NCI-H146 treated with DMSO at 0.1 percent for 48 hours (cell line): ENCODE measurements around the gene ERI3.
A peak's percentile ranks its signal among the peaks of the same experiment; 100 is the strongest.

ENCODE experiments used
- DNase-seq: peaks from one replicate; lab custom pipeline; 2025; ENCODE audit not compliant: unreplicated experiment; lab: John Stamatoyannopoulos, UW

The ERI3 gene

GRCh38 chr1:44263568-44264450 is 91.2 kb downstream of the ERI3 start:
- no peak for DNase-seq

DNA sequence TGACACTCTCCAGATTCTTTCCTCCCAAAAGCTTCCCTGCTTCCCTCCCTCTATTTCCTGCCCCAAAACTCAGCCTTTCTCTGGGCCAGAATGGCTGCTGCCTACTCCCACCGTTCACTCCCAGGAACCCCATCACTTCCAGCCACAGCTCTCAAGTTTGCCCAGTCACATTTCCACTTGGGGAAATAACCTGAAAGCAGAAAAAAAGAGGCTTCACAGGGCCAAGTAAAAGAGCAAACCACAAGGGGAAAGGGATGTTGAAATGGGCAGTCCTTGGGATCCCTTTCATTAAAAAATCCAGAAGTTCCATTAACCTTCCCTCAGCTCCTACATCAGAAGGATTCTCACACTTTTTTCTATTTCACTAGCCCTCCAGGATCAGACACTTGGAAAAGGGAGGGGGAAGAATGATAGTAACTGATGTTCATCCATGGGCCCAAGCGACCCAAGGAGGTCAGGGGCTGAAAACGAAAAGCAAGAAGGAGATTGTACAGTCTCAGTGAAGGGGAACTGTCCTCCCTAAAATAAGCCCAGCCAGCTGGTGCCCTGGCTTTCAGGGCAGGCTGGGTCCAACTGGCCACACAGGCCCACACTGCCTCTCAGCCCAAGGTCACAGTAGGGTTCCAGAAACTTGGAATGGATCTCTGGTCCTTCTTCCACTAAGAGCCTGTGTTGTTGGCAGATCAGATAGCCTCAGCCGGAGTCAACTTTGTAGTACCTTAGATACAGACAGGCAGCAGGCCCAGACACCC is 92.1 kb downstream of the ERI3 start:
- DNase-seq, result no peak

GRCh38 chr1:44262414-44262813 is 92.6 kb downstream of the ERI3 start:
- DNase-seq, result no peak

DNA sequence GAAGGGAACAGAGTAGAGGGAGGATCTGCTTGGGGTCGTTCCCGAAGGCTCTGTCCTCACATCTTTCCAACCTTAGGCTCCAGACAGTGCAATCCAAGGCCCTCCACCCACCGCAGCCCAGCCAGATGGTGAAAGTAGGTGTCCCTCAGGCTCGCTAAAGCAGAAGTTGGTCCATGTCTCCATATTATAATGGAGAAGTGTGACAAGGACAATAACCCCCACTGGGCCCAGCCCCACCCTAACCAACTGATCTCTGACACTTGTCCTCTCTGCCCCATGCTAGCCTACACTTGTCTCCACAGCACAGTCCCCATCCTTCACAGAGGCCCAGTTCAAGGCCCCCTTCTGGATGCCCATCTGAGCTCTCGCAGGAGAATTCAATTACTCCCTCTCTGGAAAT is 93.1 kb downstream of the ERI3 start:
- no peak for DNase-seq

- no peak for DNase-seq
Measured at GRCh38 chr1:44261171-44261817, 93.8 kb downstream of the ERI3 start.

GRCh38 chr1:44260792-44261170 is 94.3 kb downstream of the ERI3 start:
- no peak for DNase-seq

GRCh38 chr1:44259090-44259489 is 96.0 kb downstream of the ERI3 start:
- no peak for DNase-seq

- peak; percentile 37 for DNase-seq
Measured at GRCh38 chr1:44256762-44257554, 98.1 kb downstream of the ERI3 start.

- no peak for DNase-seq
Measured at GRCh38 chr1:44254392-44254910, 100.6 kb downstream of the ERI3 start.

DNA sequence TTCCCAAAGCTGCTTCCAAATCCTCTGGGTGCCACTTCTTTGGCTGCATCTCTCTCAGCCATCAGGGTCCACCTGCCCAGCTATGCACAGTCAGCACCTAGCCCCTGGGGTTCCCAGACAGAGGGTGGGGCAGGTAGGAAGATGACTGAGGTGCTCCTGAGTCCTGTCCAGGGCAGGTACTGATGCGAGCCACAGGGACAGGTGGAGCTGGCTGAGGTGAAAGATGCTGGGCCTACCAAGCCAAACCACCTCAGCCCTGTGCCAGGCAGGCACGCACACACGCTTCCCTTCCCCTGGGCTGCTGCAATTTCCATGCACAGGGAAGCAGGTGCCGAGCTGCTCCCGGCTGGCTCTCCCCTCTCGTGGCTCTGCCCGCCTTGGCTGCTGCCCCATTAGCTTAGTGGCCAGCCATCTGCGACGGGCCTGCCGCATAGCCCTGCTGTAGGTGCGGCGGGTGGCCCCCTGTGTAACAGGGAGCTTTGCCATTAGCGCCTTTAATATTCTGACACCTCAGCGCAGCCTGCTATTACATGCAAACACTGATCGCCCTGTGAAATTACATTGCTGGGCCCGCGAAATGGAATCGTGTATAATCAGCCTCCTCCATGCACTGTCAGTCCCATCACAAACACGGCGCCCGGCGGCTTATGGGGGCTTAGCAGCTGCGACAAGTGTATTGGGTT is 102.9 kb downstream of the ERI3 start:
- no peak for DNase-seq

- no peak for DNase-seq
Measured at GRCh38 chr1:44251486-44251885, 103.6 kb downstream of the ERI3 start.

- DNase-seq, result no peak
Measured at GRCh38 chr1:44250068-44250781, 104.8 kb downstream of the ERI3 start.

DNA sequence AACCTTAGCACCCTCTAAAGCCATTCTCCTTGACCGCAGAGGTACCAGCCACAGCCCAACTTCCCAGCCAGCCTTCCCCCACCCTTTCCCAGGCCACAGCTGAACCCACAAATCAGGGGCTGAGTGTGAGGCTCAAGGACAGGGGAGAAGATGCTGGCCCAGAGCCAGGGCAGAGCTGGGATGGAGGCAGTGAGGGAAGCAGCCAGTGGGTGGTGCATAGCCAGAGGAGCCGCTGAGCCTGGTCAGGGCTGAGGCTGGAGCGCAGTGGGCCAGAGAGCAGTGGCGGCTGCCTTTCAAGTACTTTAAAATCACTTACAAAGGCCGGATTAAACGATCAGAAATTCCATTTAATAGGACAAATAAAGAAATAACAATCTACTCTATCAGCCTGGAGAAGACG is 105.5 kb downstream of the ERI3 start:
- DNase-seq, result no peak

GRCh38 chr1:44246806-44247205 is 108.3 kb downstream of the ERI3 start:
- DNase-seq, result no peak

- no peak for DNase-seq
Measured at GRCh38 chr1:44244986-44245385, 110.1 kb downstream of the ERI3 start.

DNA sequence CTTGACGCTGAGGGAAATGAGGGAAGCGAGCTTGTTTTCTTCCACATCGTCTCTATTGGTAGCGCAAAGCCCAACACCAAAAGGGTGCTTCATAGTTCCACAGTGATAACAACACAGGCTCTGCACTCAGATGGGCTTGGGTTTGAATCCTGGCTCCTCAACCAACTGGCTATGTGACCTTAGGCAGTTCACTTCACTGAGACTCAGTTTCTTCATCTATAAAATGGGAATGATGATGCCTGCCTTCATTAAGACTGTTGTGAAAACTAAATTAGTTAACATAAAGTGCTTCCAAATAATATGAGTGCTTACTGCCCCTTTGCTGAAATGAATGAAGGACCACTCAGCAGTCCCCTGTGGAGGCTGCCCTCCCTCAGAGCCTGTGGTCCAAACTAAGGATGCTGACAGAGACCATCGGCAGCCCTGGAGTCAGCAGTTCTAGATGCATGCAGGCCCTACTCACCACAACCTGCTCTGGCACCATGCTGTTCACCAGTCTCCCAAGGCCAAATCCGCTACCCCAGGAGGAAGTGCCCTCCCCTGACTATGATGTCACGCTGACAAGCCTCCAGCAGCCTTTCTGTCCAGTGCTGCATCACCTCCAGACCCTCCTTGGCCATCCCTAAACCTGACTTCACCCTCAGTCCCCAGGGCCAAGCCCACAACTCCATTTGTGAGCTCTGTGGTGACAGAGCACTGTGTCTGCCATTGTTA is 111.1 kb downstream of the ERI3 start:
- DNase-seq, result no peak

DNA sequence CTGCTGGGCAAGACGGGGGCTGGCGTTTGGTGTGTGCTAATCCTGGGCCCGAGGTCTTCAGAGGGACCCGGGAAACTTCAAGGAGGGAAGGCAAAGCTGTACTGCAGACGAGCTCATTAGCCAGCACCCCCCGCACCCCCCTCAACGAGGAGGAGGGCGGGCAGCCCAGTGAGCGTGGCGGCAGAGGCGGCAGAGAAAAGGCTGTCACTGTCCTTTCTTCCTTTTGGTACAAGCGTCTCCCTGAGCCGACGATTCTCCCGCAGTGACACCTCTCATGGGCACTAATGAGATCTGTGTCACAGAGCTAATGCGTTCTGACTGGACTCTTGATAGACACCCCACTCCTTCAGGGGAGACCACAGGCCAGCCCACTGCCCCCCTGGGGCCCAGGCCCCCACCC is 112.3 kb downstream of the ERI3 start:
- DNase-seq, result no peak

DNA sequence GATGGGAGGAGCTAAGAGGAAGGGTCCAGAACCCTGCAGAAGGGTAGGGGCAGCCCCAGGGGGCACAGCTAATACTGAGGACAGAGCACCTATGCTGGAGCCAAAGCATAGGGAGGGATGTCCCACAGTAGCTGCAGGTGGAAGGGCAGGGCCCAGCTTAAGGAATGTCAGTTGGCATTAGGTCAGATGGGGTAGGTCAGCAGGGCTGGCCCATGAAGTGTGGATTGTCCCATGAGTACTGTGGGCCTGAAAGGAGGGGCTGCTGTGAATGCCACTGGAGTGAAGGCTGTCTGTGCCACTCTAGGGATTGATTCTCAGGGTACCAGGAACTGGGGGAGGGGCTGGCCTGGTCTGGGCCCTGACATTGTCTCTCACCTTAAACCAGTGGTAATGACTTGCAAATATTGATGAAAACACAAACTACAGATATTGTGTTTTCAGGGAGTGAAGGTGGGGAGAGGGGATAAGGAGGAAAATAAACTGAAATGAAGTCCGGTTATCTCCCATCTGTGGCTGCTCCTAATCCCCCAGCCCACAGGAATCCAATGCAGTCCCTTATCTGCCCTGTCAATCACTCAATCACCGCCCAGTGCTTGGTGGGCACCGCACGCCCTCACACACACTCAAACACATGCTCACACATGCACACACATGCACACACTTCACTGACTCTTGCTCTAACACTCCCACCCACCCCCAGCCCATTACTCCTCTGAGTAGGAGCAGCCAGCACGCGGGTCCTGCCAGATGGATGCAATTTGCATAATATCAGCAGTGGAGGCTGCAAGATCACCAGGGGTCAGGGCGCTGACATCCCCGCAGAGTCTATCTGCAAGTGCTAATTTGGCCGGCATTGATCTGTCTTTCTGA is 114.0 kb downstream of the ERI3 start:
- no peak for DNase-seq
